MM.1S (cell line): ENCODE data around the gene ELL.

ENCODE experiments used
- DNase-seq: peaks from one replicate; pipeline ENCODE4 v3.0.0-alpha.2; 2015
- H2AFZ ChIP-seq: fragments of 300-600 bp; sonication (generic); 2 replicates; pipeline ENCODE4 v1.6.0; 2016; ENCODE audit warnings: antibody characterized with exemption, low read length
- H3F3A ChIP-seq: fragments of 300-600 bp; sonication (generic); 2 replicates; pipeline ENCODE4 v1.6.1; 2016; ENCODE audit warnings: mild to moderate bottlenecking, antibody characterized with exemption, low read length, moderate library complexity, mixed read lengths; ENCODE audit not compliant: insufficient read depth
- H3K27ac ChIP-seq: fragments of 300-600 bp; sonication (generic); 2 replicates; pipeline ENCODE4 v1.5.1; 2016; ENCODE audit warnings: mild to moderate bottlenecking, low read length
- H3K27me3 ChIP-seq: fragments of 300-600 bp; sonication (generic); replicated peaks from 2 replicates; pipeline ENCODE4 v1.6.0; 2016; ENCODE audit warnings: low read length; ENCODE audit not compliant: insufficient read depth
- H3K36me3 ChIP-seq: fragments of 300-600 bp; sonication (generic); replicated peaks from 2 replicates; pipeline ENCODE4 v1.6.1; 2016; ENCODE audit warnings: mild to moderate bottlenecking, low read length, mixed read lengths; ENCODE audit not compliant: insufficient read depth
- H3K4me1 ChIP-seq: fragments of 300-600 bp; sonication (generic); 2 replicates; pipeline ENCODE4 v1.6.1; 2016; ENCODE audit warnings: low read length, mixed read lengths
- H3K4me2 ChIP-seq: fragments of 300-600 bp; sonication (generic); 2 replicates; pipeline ENCODE4 v1.6.0; 2016; ENCODE audit warnings: low read depth, low read length
- H3K4me3 ChIP-seq: fragments of 300-600 bp; sonication (generic); 2 replicates; pipeline ENCODE4 v1.5.1; 2016; ENCODE audit warnings: low read length, mixed read lengths
- H3K79me2 ChIP-seq: fragments of 300-600 bp; sonication (generic); 2 replicates; pipeline ENCODE4 v1.6.1; 2016; ENCODE audit warnings: mixed run types, low read length, mixed read lengths
- H3K9ac ChIP-seq: fragments of 300-600 bp; sonication (generic); 2 replicates; pipeline ENCODE4 v1.6.1; 2016; ENCODE audit warnings: low read length, mixed read lengths
- H3K9me2 ChIP-seq: fragments of 300-600 bp; sonication (generic); replicated peaks from 2 replicates; pipeline ENCODE4 v1.6.1; 2016; ENCODE audit warnings: mild to moderate bottlenecking, low read length, mixed read lengths; ENCODE audit not compliant: insufficient read depth
- H3K9me3 ChIP-seq: fragments of 300-600 bp; sonication (generic); replicated peaks from 2 replicates; pipeline ENCODE4 v1.6.1; 2016; ENCODE audit warnings: mild to moderate bottlenecking, low read length, mixed read lengths; ENCODE audit not compliant: insufficient read depth
- H4K20me1 ChIP-seq: fragments of 300-600 bp; sonication (generic); 2 replicates; pipeline ENCODE4 v1.6.1; 2016; ENCODE audit warnings: mild to moderate bottlenecking, low read length, moderate library complexity, mixed read lengths; ENCODE audit not compliant: insufficient read depth
- EZH2 ChIP-seq: fragments of 300-600 bp; sonication (generic); optimal IDR thresholded peaks from 2 replicates; pipeline ENCODE3; 2017; ENCODE audit warnings: low read depth, mild to moderate bottlenecking, antibody characterized with exemption, low read length, mixed read lengths
- EZH2phosphoT487 ChIP-seq: fragments of 300-600 bp; sonication (generic); IDR thresholded peaks from 2 replicates; pipeline ENCODE4 v1.6.1; 2018; ENCODE audit warnings: antibody characterized with exemption, low read length
- TF ChIP-seq, protein P1 (sequence below): fragments of 300-600 bp; sonication (generic); IDR thresholded peaks from 2 replicates; pipeline ENCODE4 v1.5.1; 2016; ENCODE audit warnings: antibody characterized with exemption, low read length, mixed read lengths

Gene ELL

DNA sequence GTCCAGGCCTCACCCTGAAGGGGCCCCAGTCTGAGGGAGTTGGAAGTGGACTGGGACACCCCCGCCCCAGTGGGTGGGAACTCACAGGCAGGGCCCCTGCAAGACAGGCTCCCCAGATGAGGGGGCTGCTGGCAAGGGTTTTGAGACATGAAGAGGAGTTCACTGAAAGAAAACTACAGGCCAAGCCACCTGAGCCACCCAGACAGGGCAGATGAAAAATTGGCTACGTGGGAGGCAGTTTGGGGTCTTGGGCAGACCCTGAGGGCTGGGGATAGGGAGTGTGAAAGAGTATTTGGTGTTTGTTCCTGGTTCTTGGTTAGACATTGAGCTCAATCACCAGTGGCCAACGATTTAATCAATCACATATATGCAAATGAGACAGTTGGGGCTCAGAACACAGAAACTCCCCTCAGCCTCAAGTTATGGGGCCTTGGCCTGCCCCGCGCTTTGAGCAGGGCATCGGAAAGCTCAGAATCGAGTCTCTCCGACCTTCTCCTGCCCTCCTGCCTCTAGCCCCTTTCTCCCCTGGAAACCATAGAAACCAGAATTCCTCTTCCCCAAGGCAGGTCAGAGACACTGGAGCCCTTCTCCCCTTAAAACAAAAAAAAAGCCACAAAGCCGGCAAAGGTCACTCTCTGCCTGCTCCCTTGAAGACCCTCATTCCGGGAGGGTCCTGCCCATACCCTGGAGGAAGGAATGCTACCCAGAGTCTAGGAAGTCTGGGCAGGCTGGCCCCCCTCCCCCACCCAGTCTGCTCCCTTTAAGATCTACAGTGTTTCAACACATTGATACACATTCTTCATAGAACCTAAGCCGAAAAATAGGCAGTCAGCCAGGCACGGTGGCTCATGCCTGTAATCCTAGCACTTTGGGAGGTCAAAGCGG lies 82.6 kb downstream of the ELL start:
- Histone ChIP-seq H3K9me2 (no peaks in the 10 kb centered on the region), H3K4me2 (no peak overlapping the region), H3K9me3 (no peaks in the 10 kb centered on the region), H3K27me3 (peaks cover 4% of the 10 kb centered on the region; the same call in 1 of the 2 replicates), H3K36me3 (no peaks in the 10 kb centered on the region), H3K4me3 (no peak overlapping the region), H3K9ac (no peak overlapping the region), H4K20me1 (no peaks in the 10 kb centered on the region), H3K79me2 (peaks cover 6% of the 10 kb centered on the region; the same call in 1 of the 2 replicates), H3K27ac (no peak overlapping the region), H3K4me1 (no peaks in the 10 kb centered on the region), H3F3A (peaks cover 17% of the 10 kb centered on the region; the same call in 1 of the 2 replicates), H2AFZ (no peak overlapping the region)
- no peak for DNase-seq
- TF ChIP-seq EZH2phosphoT487 (no peak), EZH2 (no peak)
- TF ChIP-seq, protein P1, sequence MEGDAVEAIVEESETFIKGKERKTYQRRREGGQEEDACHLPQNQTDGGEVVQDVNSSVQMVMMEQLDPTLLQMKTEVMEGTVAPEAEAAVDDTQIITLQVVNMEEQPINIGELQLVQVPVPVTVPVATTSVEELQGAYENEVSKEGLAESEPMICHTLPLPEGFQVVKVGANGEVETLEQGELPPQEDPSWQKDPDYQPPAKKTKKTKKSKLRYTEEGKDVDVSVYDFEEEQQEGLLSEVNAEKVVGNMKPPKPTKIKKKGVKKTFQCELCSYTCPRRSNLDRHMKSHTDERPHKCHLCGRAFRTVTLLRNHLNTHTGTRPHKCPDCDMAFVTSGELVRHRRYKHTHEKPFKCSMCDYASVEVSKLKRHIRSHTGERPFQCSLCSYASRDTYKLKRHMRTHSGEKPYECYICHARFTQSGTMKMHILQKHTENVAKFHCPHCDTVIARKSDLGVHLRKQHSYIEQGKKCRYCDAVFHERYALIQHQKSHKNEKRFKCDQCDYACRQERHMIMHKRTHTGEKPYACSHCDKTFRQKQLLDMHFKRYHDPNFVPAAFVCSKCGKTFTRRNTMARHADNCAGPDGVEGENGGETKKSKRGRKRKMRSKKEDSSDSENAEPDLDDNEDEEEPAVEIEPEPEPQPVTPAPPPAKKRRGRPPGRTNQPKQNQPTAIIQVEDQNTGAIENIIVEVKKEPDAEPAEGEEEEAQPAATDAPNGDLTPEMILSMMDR, result no peak

DNA sequence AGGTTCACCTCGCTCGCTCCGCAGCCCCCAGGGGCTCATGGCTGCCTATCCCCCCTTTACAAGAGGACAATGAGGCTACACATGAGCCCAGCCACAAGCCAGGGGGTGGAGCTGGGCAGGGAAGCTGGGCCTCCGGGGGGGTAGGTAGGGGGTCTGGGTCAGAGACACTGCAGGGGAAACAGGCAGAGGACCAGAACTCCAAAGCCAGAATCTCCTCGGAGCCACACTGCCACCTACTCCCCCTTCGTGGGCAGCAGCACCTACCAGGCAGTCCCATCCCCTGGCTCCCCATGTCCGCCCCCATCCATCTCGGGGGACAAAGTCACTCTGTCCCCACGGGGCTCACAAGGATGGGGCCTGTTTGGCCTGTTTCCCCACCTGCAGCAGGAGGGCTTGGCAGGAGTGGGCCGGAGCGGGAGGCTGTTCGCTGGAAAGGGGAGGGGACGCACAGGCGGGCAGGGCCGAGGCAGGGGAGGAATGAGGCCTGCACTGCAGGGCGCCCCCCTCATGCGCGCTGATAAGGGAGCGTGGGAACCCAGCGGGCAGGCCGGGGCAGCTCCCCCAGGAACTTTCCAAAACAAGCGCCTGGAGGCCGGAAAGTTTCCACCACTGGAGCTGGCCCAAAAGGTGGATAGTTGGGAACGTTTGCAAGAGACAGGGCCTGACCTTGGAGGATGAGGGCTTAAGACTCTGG lies 83.4 kb downstream of the ELL start:
- Histone ChIP-seq H3K27me3 (peaks cover 8% of the 10 kb centered on the region; the same call in 1 of the 2 replicates), H3K9me3 (no peaks in the 10 kb centered on the region), H4K20me1 (no peaks in the 10 kb centered on the region), H3F3A (peaks cover 17% of the 10 kb centered on the region; the same call in 1 of the 2 replicates), H3K27ac (no peak overlapping the region), H2AFZ (no peak overlapping the region), H3K36me3 (no peaks in the 10 kb centered on the region), H3K9me2 (no peaks in the 10 kb centered on the region), H3K4me2 (peak overlapping the region; percentile 64; the same call in 1 of the 2 replicates), H3K79me2 (peaks cover 4% of the 10 kb centered on the region; the same call in 1 of the 2 replicates), H3K4me1 (no peaks in the 10 kb centered on the region), H3K4me3 (no peak overlapping the region), H3K9ac (no peak overlapping the region)
- DNase-seq, result no peak
- TF ChIP-seq EZH2, result no peak
- TF ChIP-seq, protein P1, result no peak
- TF ChIP-seq EZH2phosphoT487, result no peak

DNA sequence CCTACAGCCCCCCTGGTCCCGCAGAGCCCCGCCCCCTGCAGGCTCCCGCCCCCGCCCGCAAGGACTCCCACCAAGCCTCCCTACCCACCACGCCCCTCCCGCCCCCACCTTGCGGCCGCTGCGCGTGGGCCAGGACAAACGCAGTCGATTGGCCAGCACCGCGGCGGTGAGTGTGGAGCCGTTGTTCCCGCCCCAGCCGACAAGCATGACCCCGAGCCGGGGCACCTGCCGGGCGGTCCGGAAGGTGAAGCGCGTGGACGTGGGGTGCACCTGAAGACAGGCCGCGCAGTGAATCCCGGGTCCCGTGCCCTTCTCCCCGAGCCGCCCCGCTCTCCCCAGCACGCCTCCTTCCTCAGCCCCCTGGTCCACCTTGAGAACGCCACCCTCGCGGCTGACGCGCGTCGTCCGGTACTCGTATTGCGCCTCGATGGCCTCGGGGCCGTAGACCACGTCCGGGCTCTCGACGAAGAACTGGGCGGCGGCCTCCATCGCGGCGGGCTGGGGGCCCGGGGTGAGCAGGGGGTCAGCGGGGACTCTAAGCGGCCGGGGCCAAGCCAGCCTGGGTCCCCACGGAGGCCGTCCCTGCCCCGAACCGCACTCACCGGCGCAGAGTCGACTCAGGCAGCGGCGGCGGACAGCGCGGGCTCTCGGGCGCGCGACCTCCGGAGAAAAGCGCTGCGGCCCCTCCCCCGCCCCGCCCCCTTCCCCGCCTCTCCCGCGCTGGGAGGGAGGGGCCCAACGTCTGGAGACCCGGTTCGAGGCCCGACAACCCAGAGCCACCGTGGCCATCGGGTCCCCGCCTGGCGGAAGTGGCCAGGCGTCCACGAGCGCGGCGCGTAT lies 84.2 kb downstream of the ELL start, which contains the start of gene ISYNA1:
ISYNA1 (minus strand) TSS at position 643 of the 840 bp plus-strand sequence; CDS start at position 489, 154 bp downstream.
- Histone ChIP-seq H3K27me3 (peaks cover 14% of the 10 kb centered on the region; the same call in 1 of the 2 replicates), H3K4me2 (peak within 1 kb of the TSS; percentile 64), H4K20me1 (no peaks in the 10 kb centered on the region), H3K4me3 (peak within 1 kb of the TSS; percentile 36; the same call in 1 of the 2 replicates), H3K36me3 (no peaks in the 10 kb centered on the region), H3K4me1 (no peaks in the 10 kb centered on the region), H3K27ac (no peak within 1 kb of the TSS), H3K9me2 (no peaks in the 10 kb centered on the region), H3K9ac (no peak within 1 kb of the TSS), H3K9me3 (no peaks in the 10 kb centered on the region), H2AFZ (0 out of 2 replicates have a peak within 1 kb of the TSS, but pooled peaks have one; percentile 7), H3K79me2 (no peaks in the 10 kb centered on the region), H3F3A (peaks cover 17% of the 10 kb centered on the region; the same call in 1 of the 2 replicates)
- no peak for TF ChIP-seq EZH2phosphoT487
- TF ChIP-seq, protein P1, result no peak
- no peak for TF ChIP-seq EZH2
- DNase-seq, result no peak
